GM13977 (cell line): ENCODE data around the gene MTHFD2L.

Source experiments
- DNase-seq: peaks from one replicate; pipeline ENCODE4 v3.0.0; 2012; ENCODE audit warnings: low spot score
- CTCF ChIP-seq: IDR thresholded peaks from 2 replicates; pipeline ENCODE4 v1.5.1; 2012; ENCODE audit warnings: mild to moderate bottlenecking, control low read depth; ENCODE audit not compliant: insufficient read depth; ENCODE audit errors: extremely low read depth, missing control alignments
- in situ Hi-C: fragments of 300-500 bp; cut with MboI; formaldehyde crosslinking; loops from one replicate; pipeline ENCODE4 v1.12.0; 2022; ENCODE audit warnings: low sequenced_read_pairs, low pct_unique_long_range_greater_than_20kb, mixed read lengths, inconsistent platforms; ENCODE audit not compliant: unreplicated experiment

Gene MTHFD2L

GRCh38 chr4:74175379-74175778, 17.5 kb downstream of the MTHFD2L start:
- TF ChIP-seq CTCF = no peak
- in situ Hi-C loops = no loop called here
- no peak for DNase-seq

GRCh38 chr4:74178798-74179197, 20.9 kb downstream of the MTHFD2L start:
- DNase-seq = no peak
- no peak for TF ChIP-seq CTCF
- in situ Hi-C loops = no loop called here

- no peak for DNase-seq
- in situ Hi-C loops = no loop called here
- no peak for TF ChIP-seq CTCF
Observed at GRCh38 chr4:74181219-74181618, 23.3 kb downstream of the MTHFD2L start.

- DNase-seq = no peak
- in situ Hi-C loops = no loop called here
- TF ChIP-seq CTCF = no peak
Observed at GRCh38 chr4:74188912-74189311, 31.0 kb downstream of the MTHFD2L start.

GRCh38 chr4:74189331-74190043, 31.6 kb downstream of the MTHFD2L start:
- peak; percentile 18 for DNase-seq
- in situ Hi-C loops = loop anchor here (10.0 kb wide), 1 partner anchor 125 kb away; no protein-coding TSS in a partner anchor
- peak; percentile 63 for TF ChIP-seq CTCF

- DNase-seq = no peak
- no peak for TF ChIP-seq CTCF
- in situ Hi-C loops = loop anchor here (10.0 kb wide), 1 partner anchor 124 kb away; no protein-coding TSS in a partner anchor
Observed at GRCh38 chr4:74190332-74190731, 32.4 kb downstream of the MTHFD2L start.
